GM20000 (cell line): Measurements from ENCODE around the gene FAM118B.

ENCODE experiments used
- DNase-seq: peaks from one replicate; pipeline ENCODE4 v3.0.0; 2012; ENCODE audit warnings: low spot score
- CTCF ChIP-seq: IDR thresholded peaks from 2 replicates; pipeline ENCODE4 v1.5.1; 2012; ENCODE audit warnings: mild to moderate bottlenecking, control low read depth; ENCODE audit errors: extremely low read depth, missing control alignments

The FAM118B gene

GRCh38 chr11:126277780-126278179 is 66.2 kb downstream of the FAM118B start:
- no peak for TF ChIP-seq CTCF

GRCh38 chr11:126279191-126279590 is 67.6 kb downstream of the FAM118B start:
- no peak for TF ChIP-seq CTCF
- DNase-seq: no peak

More at GRCh38 chr11:126277780-126278179, 66.2 kb downstream of the FAM118B start:
- no peak for DNase-seq

- DNase-seq: no peak
- TF ChIP-seq CTCF: no peak
These were observed 69.0 kb downstream of the FAM118B start for GRCh38 chr11:126280595-126280994.

GRCh38 chr11:126281245-126281644 is 69.7 kb downstream of the FAM118B start:
- no peak for TF ChIP-seq CTCF
- DNase-seq: no peak

- DNase-seq: no peak
- no peak for TF ChIP-seq CTCF
These were observed 70.1 kb downstream of the FAM118B start for GRCh38 chr11:126281666-126282175.

GRCh38 chr11:126282361-126282735 is 70.8 kb downstream of the FAM118B start:
- peak; percentile 58 for DNase-seq
- no peak for TF ChIP-seq CTCF

- DNase-seq: peak; percentile 80
- no peak for TF ChIP-seq CTCF
These were observed 71.4 kb downstream of the FAM118B start, which contains the start of gene TIRAP for GRCh38 chr11:126282736-126283591. Gene TIRAP, plus strand, starts transcription at chr11:126283093. Its CDS starts 7,802 bp downstream, at chr11:126290895.
